GM12891 (cell line): ENCODE results near the gene GABRB1.

Source experiments
- PAX5 ChIP-seq: IDR thresholded peaks from 2 replicates; pipeline ENCODE4 v1.6.1; 2011; ENCODE audit warnings: low read length, moderate library complexity, mild to moderate bottlenecking; ENCODE audit not compliant: insufficient read depth, severe bottlenecking
- POLR2A ChIP-seq: IDR thresholded peaks from 2 replicates; pipeline ENCODE4 v1.6.1; 2011; ENCODE audit warnings: low read depth, low read length, control low read depth
- POLR2AphosphoS5 ChIP-seq: IDR thresholded peaks from 2 replicates; pipeline ENCODE4 v1.6.1; 2011; ENCODE audit warnings: low read depth, low read length, control low read depth
- SPI1 ChIP-seq: IDR thresholded peaks from 2 replicates; pipeline ENCODE4 v1.6.1; 2011; ENCODE audit warnings: low read depth, low read length, control low read depth
- TAF1 ChIP-seq: IDR thresholded peaks from 2 replicates; pipeline ENCODE4 v1.6.1; 2011; ENCODE audit warnings: low read depth, low read length, control low read depth

GRCh38 chr4:47312170-47312569, 280.8 kb downstream of the GABRB1 start:
- no peak for TF ChIP-seq POLR2A
- no peak for TF ChIP-seq TAF1
- no peak for TF ChIP-seq POLR2AphosphoS5
- no peak for TF ChIP-seq SPI1
- TF ChIP-seq PAX5, result no peak
